SK-N-MC (cell line): Measurements from ENCODE around the gene OR2H2.

ENCODE experiments used
- DNase-seq: peaks from one replicate; pipeline ENCODE4 v3.0.0-alpha.2; 2011; ENCODE audit warnings: low read depth, low spot score
- H3K27ac ChIP-seq: fragments of 200-600 bp; sonication (generic); 2 replicates; pipeline ENCODE4 v1.5.1; 2016; ENCODE audit warnings: mixed run types
- H3K36me3 ChIP-seq: fragments of 200-600 bp; sonication (generic); 2 replicates; pipeline ENCODE4 v1.6.1; 2017; ENCODE audit warnings: antibody characterized with exemption, low read length, mixed read lengths; ENCODE audit not compliant: insufficient read depth
- H3K4me3 ChIP-seq: fragments of 200-600 bp; sonication (generic); 2 replicates; pipeline ENCODE4 v1.5.1; 2016
- H3K9ac ChIP-seq: fragments of 200-600 bp; sonication (generic); 2 replicates; pipeline ENCODE4 v1.8.0; 2017; ENCODE audit warnings: mixed run types, mixed read lengths; ENCODE audit not compliant: insufficient read length
- H3K9me3 ChIP-seq: fragments of 200-600 bp; sonication (generic); 2 replicates; pipeline ENCODE4 v1.6.1; 2017; ENCODE audit warnings: low read depth, mild to moderate bottlenecking, antibody characterized with exemption, low read length, moderate library complexity, mixed read lengths
- EZH2 ChIP-seq: fragments of 200-600 bp; sonication (generic); IDR thresholded peaks from one replicate; pipeline ENCODE4 v1.6.1; 2017; ENCODE audit warnings: antibody characterized with exemption
- FOXP2 ChIP-seq: optimal IDR thresholded peaks from 2 replicates; pipeline ENCODE3; 2011; ENCODE audit warnings: mild to moderate bottlenecking, moderate library complexity; ENCODE audit not compliant: insufficient read depth; ENCODE audit errors: extremely low read length, control extremely low read depth
- POLR2AphosphoS5 ChIP-seq: IDR thresholded peaks from 2 replicates; pipeline ENCODE4 v1.6.1; 2012; ENCODE audit warnings: mild to moderate bottlenecking, low read depth, low read length, borderline replicate concordance

The OR2H2 gene

DNA sequence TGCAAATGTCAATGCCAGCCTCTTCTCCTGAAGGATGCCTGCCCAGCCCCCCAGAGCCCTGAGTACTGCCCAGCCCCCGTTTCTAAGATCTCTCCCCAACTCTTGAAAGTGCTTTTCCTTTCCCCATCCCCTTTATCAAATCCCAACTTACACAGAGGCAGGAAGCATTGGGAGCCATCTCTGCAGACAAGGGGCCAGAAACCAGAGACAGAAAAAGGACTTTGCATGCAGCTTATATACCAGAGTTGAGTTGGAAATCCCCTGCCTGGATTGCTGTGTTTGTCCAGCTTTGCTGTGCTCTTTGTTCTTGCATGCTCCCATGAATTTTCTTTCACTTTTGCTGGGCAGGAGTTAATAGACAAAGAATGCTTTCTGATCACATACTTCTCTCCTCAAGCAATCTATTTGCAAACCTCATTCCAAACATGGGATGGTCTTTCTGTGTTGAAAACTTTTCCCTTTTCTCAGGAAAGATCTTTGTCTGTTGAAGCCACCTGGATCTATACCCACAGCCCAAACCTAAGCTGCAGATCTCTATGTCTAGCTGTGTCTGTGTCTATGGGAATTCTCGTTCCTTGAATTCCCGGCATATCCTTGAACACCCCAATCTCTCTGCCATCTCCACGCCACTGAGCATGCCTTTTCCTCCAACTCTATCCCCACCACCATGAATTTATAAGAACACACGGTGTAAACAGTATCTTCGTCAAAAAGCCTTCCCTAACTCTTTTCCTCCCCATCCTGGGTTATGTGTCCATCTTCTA, 25.2 kb upstream of the OR2H2 start, which contains the start of gene UBD:
UBD (minus strand) TSS at position 209 of the 764 bp plus-strand sequence; CDS start at position 178, 31 bp downstream.
- Histone ChIP-seq H3K27ac (no peak within 1 kb of the TSS), H3K9ac (no peak within 1 kb of the TSS), H3K4me3 (no peak within 1 kb of the TSS), H3K9me3 (no peaks in the 10 kb centered on the region), H3K36me3 (no peaks in the 10 kb centered on the region)
- DNase-seq: no peak
- TF ChIP-seq POLR2AphosphoS5: no peak
- TF ChIP-seq EZH2: no peak
- no peak for TF ChIP-seq FOXP2

- Histone ChIP-seq H3K27ac (no peak overlapping the region), H3K36me3 (no peaks in the 10 kb centered on the region), H3K9ac (no peak overlapping the region), H3K4me3 (no peak overlapping the region), H3K9me3 (no peaks in the 10 kb centered on the region)
- TF ChIP-seq EZH2 (no peak), FOXP2 (no peak), POLR2AphosphoS5 (no peak)
- DNase-seq: no peak
Measured at GRCh38 chr6:29561091-29561490, 23.8 kb upstream of the OR2H2 start.

GRCh38 chr6:29561606-29562181, 23.2 kb upstream of the OR2H2 start:
- DNase-seq: no peak
- Histone ChIP-seq H3K36me3 (no peaks in the 10 kb centered on the region), H3K9me3 (no peaks in the 10 kb centered on the region), H3K4me3 (no peak overlapping the region), H3K9ac (no peak overlapping the region), H3K27ac (no peak overlapping the region)
- TF ChIP-seq POLR2AphosphoS5 (no peak), FOXP2 (no peak), EZH2 (no peak)

- Histone ChIP-seq H3K4me3 (no peak overlapping the region), H3K9me3 (no peaks in the 10 kb centered on the region), H3K27ac (no peak overlapping the region), H3K9ac (no peak overlapping the region), H3K36me3 (no peaks in the 10 kb centered on the region)
- no peak for DNase-seq
- no peak for TF ChIP-seq POLR2AphosphoS5
- TF ChIP-seq FOXP2: no peak
Measured at GRCh38 chr6:29563435-29563965, 21.4 kb upstream of the OR2H2 start.

DNA sequence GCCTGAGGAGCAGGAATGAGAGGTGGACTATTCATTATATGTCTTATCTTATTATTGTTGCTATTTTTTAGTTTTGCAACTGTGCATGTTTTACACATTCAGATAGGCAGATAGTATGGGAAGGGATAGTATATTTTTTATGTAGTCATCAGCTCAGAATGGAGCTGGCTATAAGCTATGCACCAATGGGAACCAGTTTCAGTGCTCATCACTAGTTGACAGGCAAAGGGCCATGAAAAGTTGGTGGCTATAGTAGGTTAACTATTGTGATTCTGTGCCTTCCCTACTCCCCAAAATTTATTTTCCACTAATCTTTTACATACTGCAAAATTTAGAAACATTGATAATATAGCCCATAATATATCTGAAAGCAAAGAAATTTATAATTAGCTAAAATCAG, 20.0 kb upstream of the OR2H2 start:
- no peaks in the 10 kb centered on the region for H3K36me3 ChIP-seq
- H3K9me3 ChIP-seq: no peaks in the 10 kb centered on the region
- no peak overlapping the region for H3K27ac ChIP-seq
- no peak for DNase-seq
- TF ChIP-seq EZH2: no peak
- TF ChIP-seq FOXP2: no peak
- no peak overlapping the region for H3K4me3 ChIP-seq
- no peak overlapping the region for H3K9ac ChIP-seq

GRCh38 chr6:29566856-29567255, 18.1 kb upstream of the OR2H2 start:
- no peak for DNase-seq
- no peaks in the 10 kb centered on the region for H3K9me3 ChIP-seq
- no peak overlapping the region for H3K9ac ChIP-seq
- H3K4me3 ChIP-seq: no peak overlapping the region
- H3K36me3 ChIP-seq: no peaks in the 10 kb centered on the region
- TF ChIP-seq EZH2 (no peak), POLR2AphosphoS5 (no peak), FOXP2 (no peak)
- no peak overlapping the region for H3K27ac ChIP-seq

- H3K27ac ChIP-seq: no peak overlapping the region
- TF ChIP-seq FOXP2 (no peak), EZH2 (no peak), POLR2AphosphoS5 (no peak)
- H3K4me3 ChIP-seq: no peak overlapping the region
- H3K9me3 ChIP-seq: no peaks in the 10 kb centered on the region
- DNase-seq: no peak
- H3K36me3 ChIP-seq: no peaks in the 10 kb centered on the region
- H3K9ac ChIP-seq: no peak overlapping the region
Measured at GRCh38 chr6:29567541-29567940, 17.4 kb upstream of the OR2H2 start.

DNA sequence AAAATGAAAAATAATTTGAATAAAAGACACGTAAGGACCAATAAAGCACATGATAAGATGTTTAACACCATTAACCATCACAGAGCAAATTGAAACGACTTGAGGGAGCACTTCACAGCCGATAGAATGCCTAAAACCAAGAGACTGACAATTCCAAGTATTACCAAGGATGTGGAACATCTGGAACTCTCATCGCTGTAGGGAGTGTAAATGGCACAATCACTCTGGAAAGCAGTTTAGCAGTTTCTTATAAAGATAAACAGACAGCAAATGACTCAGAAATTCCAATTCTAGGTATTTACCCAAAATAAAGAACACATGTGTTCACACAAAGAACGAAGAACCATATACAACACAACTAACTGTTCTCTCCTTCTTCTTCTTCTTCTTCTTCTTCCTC, 16.9 kb upstream of the OR2H2 start:
- TF ChIP-seq FOXP2 (no peak), EZH2 (no peak), POLR2AphosphoS5 (no peak)
- DNase-seq: no peak
- no peaks in the 10 kb centered on the region for H3K9me3 ChIP-seq

More for the DNA sequence above, 16.9 kb upstream of the OR2H2 start:
- Histone ChIP-seq H3K4me3 (no peak overlapping the region), H3K9ac (no peak overlapping the region), H3K36me3 (no peaks in the 10 kb centered on the region), H3K27ac (no peak overlapping the region)
